Astrocyte (in vitro differentiated cells and primary cell): ENCODE data around the gene SLC22A5.

Source experiments
- EZH2 ChIP-seq: IDR thresholded peaks from 2 replicates; pipeline ENCODE4 v1.6.1; 2012; ENCODE audit warnings: mild to moderate bottlenecking, low read length, inconsistent platforms; ENCODE audit not compliant: insufficient read depth
- TF ChIP-seq, protein P1 (sequence below): IDR thresholded peaks from 2 replicates; pipeline ENCODE4 v1.5.1; 2011; ENCODE audit warnings: low read depth, mild to moderate bottlenecking, inconsistent platforms, low read length, moderate library complexity; ENCODE audit not compliant: insufficient read depth

DNA sequence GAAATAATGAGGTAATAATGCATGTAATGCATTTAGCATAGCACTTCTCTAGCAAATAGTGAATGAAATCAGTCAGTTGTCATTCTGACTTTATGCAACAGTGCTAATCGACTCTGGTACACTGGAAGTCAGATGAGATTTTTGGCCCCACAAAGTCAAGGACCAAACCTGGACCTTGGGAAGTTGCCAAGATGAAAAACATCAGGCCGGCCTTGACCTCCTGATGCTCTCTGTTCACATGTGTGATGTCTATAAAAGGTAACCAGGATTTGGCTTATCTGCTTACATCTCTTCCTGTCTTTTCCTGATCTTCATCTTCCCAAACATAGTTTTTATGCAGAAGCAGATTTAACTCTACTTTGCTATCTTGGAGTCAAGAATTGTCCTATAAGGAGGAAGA, 39.5 kb downstream of the SLC22A5 start:
- TF ChIP-seq, protein P1, sequence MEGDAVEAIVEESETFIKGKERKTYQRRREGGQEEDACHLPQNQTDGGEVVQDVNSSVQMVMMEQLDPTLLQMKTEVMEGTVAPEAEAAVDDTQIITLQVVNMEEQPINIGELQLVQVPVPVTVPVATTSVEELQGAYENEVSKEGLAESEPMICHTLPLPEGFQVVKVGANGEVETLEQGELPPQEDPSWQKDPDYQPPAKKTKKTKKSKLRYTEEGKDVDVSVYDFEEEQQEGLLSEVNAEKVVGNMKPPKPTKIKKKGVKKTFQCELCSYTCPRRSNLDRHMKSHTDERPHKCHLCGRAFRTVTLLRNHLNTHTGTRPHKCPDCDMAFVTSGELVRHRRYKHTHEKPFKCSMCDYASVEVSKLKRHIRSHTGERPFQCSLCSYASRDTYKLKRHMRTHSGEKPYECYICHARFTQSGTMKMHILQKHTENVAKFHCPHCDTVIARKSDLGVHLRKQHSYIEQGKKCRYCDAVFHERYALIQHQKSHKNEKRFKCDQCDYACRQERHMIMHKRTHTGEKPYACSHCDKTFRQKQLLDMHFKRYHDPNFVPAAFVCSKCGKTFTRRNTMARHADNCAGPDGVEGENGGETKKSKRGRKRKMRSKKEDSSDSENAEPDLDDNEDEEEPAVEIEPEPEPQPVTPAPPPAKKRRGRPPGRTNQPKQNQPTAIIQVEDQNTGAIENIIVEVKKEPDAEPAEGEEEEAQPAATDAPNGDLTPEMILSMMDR: no peak
- no peak for TF ChIP-seq EZH2
